GM20431 (cell line): Measurements from ENCODE around the gene ITLN1.

Source experiments
- in situ Hi-C: fragments of 300-500 bp; cut with MseI, MboI; formaldehyde crosslinking; loops from one replicate; pipeline ENCODE4 v1.15.0; 2020; ENCODE audit warnings: low sequenced_read_pairs; ENCODE audit not compliant: unreplicated experiment

The ITLN1 gene

GRCh38 chr1:160859166-160859565 is 25.8 kb downstream of the ITLN1 start:
- in situ Hi-C loops = no loop called here

GRCh38 chr1:160858507-160858906 is 26.5 kb downstream of the ITLN1 start:
- in situ Hi-C loops = no loop called here

- in situ Hi-C loops = no loop called here
These were observed 26.9 kb downstream of the ITLN1 start for GRCh38 chr1:160858097-160858496.

DNA sequence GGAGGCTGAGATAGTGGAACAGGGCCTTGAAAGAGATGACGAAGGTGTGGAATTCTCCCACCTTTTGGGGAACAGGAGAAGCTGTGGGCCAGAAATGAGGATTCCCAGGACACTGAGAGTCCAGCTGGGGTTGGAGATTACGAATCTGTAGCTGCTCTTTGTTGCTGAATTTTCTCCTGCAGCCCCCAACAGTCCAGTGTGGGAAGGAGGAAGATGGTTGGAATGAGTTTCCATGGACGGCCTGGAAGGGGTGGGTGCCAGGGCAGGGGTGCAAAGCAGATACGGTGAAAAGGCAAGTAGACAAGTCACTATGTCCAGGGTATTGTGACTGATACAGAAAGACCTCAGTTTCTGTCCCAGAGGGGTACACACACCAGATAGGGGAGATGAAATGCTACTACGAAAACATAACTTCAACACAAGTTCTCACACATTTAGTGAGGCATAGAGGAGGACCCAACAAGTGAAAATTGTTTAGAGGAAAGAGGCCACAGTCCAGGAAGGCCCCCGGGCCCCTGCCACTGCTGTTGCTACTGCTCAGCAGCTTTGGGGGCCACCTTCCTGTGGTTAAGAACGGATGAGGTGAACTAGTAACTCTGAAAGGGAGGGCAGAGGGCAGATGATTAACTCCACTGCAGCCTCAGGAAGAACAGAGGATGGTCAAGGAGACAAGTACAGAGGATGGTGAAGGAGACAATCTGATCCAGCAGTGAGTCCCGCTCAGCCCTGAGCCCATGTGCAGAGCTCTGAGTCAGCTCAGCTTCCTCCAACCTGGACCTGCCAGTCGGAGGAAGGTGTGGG is 29.6 kb downstream of the ITLN1 start:
- in situ Hi-C loops = no loop called here

DNA sequence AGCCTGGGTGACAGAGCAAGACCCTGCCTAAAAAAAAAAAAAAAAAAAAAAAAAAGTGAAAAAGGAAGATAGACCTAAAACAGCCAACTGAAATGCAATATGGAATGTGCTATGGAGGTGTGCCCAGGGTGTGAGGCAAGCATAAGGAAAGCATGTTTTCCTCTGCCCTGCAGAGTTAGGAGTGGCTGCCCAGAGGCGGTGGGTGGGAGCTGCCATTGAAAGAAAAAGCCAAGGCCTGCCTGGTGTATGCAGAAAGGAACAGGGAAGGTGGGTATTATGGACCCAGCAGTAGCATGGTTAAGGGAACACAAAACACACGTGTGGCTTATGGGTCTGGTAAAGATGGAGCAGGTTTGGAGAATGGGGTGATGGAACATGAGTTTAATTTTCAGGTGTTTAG is 31.2 kb downstream of the ITLN1 start:
- in situ Hi-C loops = no loop called here

- in situ Hi-C loops = no loop called here
These were observed 32.0 kb downstream of the ITLN1 start for GRCh38 chr1:160853014-160853413.

DNA sequence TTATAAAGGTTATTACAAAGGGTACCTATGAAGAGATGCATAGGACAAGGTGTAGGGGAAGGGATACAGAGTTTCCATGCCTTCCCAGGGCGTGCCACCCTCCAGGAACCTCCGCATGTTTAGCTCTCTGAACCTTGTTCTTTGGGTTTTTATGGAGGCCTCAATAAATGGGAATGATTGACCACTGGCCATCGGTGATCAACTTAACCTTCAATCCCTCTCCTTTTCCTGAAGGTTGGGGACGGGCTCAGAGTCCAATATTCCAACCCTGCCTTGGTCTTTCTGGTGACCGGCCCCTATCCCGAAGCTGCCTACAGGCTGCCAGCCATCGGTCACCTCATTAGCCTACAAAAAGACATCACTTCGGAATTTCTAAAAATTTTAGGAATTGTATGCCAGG is 34.0 kb downstream of the ITLN1 start:
- in situ Hi-C loops = no loop called here

DNA sequence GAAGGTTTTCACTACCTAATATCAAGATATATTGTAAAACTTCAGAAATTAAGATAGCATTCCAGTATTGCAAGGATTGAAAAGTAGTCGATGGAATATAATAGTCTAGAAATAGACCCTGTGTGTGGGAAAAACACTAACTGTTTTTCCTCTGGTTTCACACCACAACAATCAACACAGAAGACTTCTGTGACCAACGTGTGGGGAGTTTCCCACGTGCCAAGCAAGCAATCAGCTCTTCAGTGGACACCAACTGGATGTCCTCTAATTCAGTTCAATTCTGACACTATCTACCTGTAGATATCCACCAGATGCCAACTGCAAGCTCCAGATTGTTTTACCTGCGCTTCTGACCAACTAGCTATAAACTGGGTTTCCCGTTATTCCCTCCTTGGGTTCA is 34.4 kb downstream of the ITLN1 start:
- in situ Hi-C loops = no loop called here

DNA sequence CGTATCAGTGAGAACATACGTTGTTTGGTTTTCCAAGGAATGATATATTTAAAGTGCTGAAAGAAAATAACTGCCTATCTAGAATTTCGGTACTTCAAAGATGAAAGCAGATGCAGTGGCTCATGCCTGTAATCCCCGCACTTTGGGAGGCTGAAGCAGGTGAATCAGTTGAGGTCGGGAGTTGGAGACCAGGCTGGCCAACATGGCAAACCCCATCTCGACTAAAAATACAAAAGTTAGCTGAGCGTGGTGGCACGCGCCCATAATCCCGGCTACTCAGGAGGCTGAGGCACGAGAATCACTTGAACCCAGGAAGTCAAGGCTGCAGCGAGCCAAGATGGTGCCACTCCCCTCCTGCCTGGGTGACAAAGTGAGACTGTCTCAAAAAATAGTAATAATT is 38.7 kb downstream of the ITLN1 start:
- in situ Hi-C loops = no loop called here

GRCh38 chr1:160844447-160845232 is 40.3 kb downstream of the ITLN1 start:
- in situ Hi-C loops = no loop called here

- in situ Hi-C loops = no loop called here
These were observed 43.9 kb downstream of the ITLN1 start for GRCh38 chr1:160841079-160841478.

DNA sequence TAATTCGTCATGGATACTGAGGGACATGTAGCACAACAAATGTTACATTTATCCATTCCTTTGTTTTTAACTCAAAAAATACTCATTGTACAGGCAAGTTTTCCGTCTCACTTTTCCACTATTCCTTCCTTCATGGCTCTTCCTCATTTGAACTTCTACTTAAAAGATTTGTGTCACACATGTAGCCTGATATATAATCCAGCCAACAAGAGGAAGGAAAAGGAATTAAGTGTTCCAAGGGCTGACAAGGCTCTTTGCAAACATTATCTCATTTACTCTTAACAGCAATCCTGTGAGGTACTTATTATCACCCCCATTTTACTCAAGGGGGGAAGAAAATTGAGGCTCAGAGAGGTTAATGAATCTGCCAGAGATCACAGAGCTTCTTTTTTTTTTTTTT is 45.2 kb downstream of the ITLN1 start:
- in situ Hi-C loops = loop anchor here (10.0 kb wide), 1 partner anchor 115 kb away; the partner anchor contains the start of gene ITLN2

- in situ Hi-C loops = loop anchor here (10.0 kb wide), 1 partner anchor 116 kb away; the partner anchor contains the start of gene ITLN2
These were observed 46.1 kb downstream of the ITLN1 start for GRCh38 chr1:160838888-160839287.

- in situ Hi-C loops = loop anchor here (10.0 kb wide), 1 partner anchor 117 kb away; the partner anchor contains the start of gene ITLN2
These were observed 47.3 kb downstream of the ITLN1 start for GRCh38 chr1:160837558-160838205.

DNA sequence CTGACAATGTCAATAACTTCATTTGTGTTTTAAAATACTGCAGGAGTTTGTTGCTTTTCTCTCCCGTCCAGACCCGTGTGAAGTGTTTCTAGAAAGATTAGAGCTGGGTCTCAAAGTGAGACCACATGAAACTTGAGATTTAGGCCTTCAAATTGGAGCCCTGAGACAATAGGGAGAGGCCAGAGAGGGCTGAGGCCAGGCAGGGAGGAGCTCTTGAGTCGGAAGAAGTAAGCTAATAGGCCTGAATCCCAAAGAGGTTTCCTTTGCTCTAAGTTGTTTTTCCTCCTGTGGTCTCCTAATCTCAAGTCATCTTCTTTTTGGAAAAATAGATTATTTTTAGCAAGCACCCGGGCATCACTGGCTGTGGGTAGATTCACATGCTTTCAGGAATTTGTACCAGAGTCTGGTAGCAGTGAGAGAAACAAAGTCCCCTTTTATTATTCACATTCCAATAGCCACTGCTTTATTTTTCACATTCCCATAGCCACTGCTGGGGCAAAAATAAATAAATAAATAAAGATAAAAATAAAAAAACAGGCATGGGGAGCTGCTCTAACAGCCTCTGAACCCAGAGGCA is 47.9 kb downstream of the ITLN1 start:
- in situ Hi-C loops = loop anchor here (10.0 kb wide), 1 partner anchor 118 kb away; the partner anchor contains the start of gene ITLN2

DNA sequence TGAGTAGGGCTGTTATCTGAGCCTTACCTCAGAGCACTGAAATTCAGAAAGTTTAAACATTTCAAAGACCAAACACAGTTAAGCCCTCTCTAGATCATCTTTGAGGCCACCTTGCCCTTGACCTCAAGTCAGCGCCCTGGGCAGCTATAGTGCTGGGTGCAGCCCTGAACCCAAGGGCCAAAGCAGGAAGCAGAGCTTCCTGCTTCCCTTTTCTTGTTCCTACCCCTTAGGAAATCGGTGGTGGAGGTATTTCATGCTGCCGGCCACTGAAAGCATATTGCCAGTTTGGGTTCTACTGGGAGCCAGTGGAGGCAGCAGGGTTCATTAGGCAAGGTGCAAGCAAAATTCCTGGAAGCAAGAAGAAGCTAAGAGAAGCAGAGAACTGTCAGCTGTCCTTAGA is 48.4 kb downstream of the ITLN1 start:
- in situ Hi-C loops = loop anchor here (10.0 kb wide), 1 partner anchor 118 kb away; the partner anchor contains the start of gene ITLN2

GRCh38 chr1:160835751-160836150 is 49.2 kb downstream of the ITLN1 start:
- in situ Hi-C loops = loop anchor here (10.0 kb wide), 1 partner anchor 119 kb away; the partner anchor contains the start of gene ITLN2

DNA sequence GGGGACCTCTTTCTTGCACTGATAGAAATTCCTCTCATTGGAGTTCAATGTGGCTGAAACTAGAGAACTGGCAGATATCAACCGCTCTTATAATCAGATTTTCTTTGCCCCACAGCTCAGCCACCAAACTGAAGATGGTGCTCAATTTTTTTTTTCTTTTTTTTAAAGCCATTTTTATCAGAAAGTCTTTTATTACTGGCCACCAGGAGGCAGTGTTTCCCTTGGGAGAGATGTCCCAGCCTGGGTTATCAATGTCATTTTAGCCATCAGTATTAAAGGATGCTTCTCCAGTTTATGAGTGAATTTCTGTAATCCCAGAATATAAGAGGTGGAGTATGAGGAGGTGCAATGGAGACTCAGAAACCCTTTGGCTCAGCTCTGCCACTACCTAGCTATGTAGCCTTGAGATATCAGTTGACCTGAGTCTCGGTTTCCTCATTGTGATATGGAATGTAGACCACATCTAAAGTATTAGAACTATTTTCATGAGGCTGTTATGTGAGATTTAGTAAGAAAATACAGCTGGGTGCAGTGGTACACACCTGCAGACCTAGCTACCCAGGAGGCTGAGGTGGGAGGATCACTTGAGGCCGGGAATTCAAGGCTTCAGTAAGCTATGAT is 49.9 kb downstream of the ITLN1 start:
- in situ Hi-C loops = loop anchor here (10.0 kb wide), 1 partner anchor 120 kb away; the partner anchor contains the start of gene ITLN2

DNA sequence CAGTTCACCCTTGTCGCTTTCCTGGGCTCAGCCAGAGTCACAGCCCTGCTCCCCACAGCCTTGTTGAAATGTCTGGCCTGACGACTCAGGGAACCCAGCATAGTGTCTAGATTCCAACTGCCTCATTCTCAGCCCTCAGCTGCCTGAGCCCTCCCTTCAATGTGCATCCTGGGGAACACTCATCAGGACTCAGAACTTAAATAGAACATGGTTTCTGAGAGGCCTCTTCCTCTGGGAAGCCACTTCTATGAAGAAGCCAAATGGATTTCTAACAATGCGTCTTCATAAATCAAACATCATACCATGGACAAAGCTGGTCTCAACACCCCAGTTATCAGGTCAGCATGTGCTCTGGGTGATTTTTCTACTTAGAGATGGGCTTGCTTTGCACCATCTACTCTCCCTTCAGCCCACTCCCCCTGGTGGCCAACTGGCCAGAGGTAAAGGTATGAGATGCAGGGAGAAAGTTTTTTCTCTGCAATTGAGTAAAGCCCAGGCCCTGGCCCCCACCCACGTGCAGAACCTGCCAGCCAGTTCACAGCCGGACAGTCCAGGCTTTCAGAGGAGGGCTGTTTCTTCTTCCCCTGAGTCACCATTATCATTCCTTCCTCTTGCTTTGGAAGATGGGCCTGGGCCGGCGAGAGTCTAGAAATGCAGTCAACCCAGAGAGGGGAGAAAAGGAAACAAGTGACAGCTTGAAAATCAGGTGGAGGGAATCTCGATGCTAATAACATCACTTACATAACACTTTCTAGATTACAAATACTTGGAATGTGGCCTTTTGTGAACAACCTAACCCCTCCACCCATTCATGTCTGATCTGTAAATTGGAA is 54.4 kb downstream of the ITLN1 start:
- in situ Hi-C loops = loop anchor here (10.0 kb wide), 1 partner anchor 124 kb away; the partner anchor contains the start of gene ITLN2
